Suprapubic skin (tissue), 4 donors: ENCODE measurements around the gene KDM5B.

Experiments
- EP300 ChIP-seq: sonication (generic); formaldehyde crosslinking; IDR thresholded peaks from one replicate; pipeline ENCODE4 v1.6.1; 2017; ENCODE audit warnings: antibody characterized with exemption
- POLR2A ChIP-seq, 2 donors: fragments of 450-650 bp; IDR thresholded peaks; one replicate each; pipeline ENCODE4 v1.6.1; 2017; ENCODE audit warnings: antibody characterized with exemption in 2 of 2, mild to moderate bottlenecking in 2 of 2, moderate library complexity in 2 of 2
- POLR2AphosphoS5 ChIP-seq, 3 donors: sonication (generic); formaldehyde crosslinking; IDR thresholded peaks; one replicate each; pipeline ENCODE4 v1.6.1; 2017; ENCODE audit warnings: antibody characterized with exemption in 3 of 3
- TF ChIP-seq, protein P1 (sequence below), 2 donors: fragments of 200-600 bp in 1 of 2; fragments of 450-650 bp in 1 of 2; sonication (generic) in 1 of 2; IDR thresholded peaks; one replicate each; pipeline ENCODE4 v1.5.1; 2016 to 2019; ENCODE audit warnings: antibody characterized with exemption in 2 of 2, mild to moderate bottlenecking in 1 of 2, moderate library complexity in 1 of 2

DNA sequence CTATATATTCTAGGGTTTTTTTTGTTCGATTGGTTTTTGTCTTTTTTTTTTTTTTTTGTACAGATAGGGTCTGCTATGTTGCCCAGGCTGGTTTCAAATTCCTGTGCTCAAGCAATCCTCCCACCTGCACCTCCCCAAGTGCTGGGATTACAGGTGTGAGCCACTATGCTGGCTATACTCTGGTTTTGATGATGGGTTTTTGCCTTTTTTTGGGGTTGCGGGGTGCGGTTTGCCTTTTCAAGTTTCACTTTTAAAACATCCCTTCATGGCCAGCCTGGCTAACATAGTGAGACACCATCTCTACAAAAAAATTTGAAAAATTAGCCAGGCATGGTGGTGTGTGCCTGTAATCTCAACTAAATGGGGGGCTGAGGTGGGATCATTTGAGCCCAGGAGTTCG, 10.0 kb downstream of the KDM5B start:
- TF ChIP-seq, protein P1, sequence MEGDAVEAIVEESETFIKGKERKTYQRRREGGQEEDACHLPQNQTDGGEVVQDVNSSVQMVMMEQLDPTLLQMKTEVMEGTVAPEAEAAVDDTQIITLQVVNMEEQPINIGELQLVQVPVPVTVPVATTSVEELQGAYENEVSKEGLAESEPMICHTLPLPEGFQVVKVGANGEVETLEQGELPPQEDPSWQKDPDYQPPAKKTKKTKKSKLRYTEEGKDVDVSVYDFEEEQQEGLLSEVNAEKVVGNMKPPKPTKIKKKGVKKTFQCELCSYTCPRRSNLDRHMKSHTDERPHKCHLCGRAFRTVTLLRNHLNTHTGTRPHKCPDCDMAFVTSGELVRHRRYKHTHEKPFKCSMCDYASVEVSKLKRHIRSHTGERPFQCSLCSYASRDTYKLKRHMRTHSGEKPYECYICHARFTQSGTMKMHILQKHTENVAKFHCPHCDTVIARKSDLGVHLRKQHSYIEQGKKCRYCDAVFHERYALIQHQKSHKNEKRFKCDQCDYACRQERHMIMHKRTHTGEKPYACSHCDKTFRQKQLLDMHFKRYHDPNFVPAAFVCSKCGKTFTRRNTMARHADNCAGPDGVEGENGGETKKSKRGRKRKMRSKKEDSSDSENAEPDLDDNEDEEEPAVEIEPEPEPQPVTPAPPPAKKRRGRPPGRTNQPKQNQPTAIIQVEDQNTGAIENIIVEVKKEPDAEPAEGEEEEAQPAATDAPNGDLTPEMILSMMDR (IDR thresholded peaks at IDR 0.05): no peak
- TF ChIP-seq POLR2AphosphoS5 (IDR thresholded peaks at IDR 0.05): no peak
- TF ChIP-seq POLR2A (IDR thresholded peaks at IDR 0.05): no peak
- TF ChIP-seq EP300: no peak
